Epidermal melanocyte (primary cell): ENCODE data around the gene GGN.
A peak's percentile ranks its signal among the peaks of the same experiment; 100 is the strongest.

Experiments
- DNase-seq: peaks from one replicate; pipeline ENCODE4 v3.0.0; 2011; ENCODE audit warnings: low spot score; ENCODE audit not compliant: insufficient read length

GGN gene

DNA sequence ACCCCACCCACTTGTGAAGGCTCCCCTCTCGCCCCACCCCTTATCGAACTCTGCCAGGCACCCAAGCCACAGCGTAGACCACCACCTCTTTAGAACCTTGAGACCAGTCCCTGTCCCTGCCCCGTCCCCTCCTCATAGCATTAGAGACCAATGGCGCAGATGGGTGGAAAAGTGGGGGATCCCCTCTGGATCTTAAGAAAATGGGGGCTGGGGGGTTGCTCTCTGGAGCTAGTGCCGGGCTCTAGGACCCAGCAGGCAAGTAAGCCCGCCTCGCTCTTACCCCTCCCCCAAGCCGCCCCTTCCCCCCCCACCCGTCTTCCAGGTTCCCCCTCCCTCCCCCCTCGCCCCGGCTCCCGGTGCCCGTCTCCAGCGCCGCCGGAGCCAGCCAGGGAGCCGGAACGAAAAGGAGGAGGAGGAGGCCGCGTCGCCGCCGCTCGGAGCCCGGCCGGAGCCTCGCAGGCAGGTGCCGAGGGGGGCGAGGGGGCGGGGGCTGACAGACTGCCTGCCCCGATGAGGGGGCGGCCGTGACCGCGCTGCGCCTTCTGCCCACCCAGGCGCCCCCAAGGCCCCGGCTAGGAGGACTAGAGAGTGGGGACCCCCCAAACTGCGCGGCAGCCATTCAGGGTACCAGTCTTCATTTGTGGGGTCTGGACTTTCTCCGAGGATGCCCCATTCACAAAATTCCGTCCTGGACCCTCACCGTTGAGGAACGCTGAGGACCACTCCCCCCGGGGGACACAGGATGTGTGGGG, 691 bp upstream of the GGN start, which contains the start of gene SPRED3:
SPRED3 (plus strand) TSS at position 349 of the 752 bp plus-strand sequence. CDS start 1,606 bp downstream, outside the sequence.
- peak; percentile 77 for DNase-seq

DNA sequence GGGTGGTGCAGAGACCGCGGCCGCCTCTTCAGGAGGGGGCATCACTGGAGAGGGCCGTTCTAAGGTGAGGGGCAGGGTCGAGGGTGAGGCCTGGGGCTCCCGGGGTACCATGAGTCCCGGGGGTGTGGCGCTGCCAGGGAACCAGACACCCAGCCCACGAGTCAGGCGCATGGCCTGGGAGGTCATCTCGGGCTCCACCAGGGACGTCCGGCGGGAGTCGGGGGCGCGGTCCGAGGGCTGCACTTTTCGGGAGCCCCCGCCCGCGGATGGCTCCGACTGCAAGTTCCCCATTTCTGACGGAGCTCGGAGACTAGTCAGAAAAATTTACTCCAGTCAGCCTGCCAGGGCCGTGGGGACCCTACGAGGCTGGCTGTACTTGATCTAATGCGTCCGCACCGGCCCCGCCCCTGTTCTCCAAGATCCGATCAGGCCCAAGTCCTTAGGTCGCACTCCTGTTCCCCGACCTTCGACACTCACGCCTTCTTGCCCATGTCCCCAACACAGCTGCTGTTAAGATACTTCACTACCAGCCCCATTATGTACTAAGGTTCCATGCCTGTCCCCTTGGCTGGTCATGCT, 774 bp downstream of the GGN start:
- no peak for DNase-seq

DNA sequence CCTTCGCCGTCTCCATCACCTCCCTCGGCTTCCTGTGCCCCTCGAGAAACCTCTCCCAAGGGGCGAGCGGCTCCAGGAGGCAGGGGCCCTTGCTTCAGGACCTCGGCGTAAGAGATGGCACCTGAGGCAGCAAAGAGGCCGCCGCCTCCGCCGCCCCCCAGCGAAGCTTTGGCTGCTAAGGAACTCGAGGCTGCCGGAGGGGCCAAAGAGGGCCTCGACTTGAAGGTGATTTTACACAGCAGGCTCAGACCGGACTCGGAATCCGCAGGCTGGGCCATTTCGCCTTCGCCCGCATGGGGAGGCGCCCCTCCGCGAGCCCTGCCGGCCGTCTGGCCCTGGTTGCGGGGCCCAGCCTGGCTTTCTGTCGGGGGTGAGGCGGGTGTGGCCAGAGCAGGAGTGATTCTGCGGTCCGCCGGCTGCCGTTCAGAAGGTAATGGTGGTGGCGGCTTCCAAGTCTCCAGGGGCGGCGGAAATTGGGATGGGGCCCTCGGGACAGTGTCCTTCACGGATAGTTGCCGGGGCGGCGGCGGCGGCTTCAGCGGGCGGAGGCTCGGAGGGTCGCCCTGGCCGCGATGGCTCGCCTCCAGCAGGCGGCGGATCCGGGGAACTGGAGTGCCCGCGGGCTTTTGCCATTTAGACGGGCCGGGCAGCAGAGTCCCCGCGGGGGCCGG, 1.4 kb downstream of the GGN start:
- DNase-seq = no peak

DNA sequence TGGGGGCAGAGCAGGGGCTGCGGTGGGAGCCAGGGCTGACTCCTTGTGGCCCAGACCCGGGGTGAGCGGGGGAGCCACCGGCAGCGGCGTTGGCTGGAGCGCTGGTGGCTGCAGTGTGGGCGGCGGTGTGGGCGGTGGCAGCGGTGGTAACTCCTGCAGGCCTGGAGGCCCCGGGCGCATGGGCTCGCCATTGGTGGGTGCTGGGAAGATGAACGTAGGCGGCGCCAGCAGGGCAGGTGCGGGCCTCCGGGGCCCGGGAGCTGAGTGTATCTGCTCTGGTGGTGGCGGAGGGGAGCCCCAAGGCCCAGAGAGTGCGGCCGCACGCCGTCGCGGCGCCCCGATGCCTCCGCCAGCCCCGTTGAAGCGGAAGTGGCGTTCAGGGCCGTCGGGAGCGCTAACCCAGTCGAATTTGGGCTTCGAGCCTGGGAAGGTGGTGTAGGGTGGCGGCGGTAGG, 2.0 kb downstream of the GGN start:
- DNase-seq = no peak

DNA sequence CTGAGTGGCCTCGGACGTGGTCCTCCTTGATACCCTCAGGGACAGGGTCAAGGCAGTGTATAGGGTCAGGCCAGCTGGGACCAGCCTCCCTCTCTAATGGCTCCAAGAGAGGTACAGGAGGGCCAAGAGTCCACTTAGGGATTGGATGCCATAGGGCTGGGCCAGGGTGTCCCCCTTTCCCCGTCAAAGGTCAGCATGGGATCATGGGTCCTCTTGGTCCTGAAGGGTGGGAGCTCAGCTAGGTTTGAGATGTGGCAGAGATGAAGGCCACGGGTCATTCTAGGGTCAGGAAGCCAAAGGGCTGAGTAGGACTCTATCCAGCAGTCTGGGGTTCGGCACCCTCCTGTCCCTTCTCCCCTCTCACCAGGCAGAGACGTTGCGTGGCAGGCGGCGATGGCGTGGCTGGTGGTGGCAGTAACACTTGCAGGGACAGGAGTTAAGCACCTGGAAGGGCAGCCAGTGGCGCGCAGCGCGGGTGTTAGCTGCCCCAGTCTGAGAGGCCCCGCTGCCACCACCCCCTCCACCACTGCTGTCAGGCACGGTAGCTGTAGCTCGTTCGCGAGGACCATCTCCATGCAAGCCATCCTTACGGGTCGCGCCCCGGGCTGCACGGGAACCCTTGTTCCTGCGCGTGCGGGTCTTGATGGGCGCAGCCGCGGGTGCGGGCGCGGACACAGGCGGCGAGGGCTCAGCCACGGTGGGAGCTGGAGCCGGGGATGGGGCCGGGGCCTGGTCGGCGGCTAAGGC, 2.6 kb downstream of the GGN start:
- DNase-seq = no peak

DNA sequence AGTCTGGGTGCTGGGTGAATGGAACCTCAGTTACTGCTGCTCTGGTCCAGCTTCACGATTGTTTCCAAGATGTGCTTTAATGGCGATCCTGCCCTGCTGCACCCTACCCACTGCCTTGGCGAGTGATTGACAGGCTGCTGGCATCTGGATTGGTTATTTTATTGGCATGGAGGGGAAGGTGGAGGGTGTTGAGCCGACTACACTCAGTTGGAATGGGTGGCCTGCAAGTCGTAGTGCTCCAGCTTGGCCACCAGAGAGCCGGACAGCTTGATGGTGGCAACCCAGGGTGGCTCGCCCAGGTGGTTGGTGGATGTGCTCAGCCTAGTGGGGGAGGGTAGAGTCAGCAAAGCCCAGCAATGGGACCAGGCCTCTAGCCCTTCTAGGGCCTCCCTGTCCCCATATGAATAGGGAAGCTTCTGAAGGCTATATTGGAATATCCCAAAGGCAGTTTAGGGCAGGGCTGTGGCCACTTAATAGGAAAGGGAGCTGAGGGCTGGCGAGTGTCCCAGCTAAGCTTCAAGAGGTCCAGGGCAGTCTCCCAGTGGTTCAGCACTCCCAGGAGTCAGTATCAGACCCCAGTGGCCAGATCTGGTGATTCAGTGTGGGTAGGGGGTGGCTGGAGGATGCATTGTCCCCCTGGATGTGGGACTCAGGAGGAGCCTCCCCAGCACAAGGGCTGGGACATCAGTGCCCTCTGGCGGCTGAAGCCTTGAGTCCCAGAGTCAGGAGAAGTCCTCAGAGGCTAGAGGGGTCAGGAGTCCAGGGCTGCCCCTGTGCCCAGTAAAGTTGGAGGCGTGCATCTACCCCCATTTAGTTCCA, 3.4 kb downstream of the GGN start:
- DNase-seq = no peak

DNA sequence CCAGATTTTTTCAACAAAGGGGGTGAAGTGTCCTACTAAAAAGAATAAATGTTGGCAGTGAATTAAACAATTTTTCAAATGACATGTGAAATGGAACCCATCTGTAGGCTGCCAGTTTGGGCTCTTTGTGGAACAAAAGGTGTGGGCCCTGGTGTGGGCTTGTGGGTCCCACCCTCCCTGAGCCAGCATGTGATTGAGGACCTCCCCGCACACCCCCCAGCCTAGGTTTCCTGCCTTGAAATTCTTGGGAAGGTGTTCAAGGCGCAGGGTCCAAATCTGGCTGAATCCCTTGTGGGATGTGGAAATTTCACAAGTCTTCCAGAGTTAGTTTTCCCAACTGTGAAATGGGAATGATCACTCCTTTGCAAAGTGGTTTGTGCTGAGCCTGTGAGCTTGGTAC, 4.1 kb downstream of the GGN start:
- peak; percentile 12 for DNase-seq

DNA sequence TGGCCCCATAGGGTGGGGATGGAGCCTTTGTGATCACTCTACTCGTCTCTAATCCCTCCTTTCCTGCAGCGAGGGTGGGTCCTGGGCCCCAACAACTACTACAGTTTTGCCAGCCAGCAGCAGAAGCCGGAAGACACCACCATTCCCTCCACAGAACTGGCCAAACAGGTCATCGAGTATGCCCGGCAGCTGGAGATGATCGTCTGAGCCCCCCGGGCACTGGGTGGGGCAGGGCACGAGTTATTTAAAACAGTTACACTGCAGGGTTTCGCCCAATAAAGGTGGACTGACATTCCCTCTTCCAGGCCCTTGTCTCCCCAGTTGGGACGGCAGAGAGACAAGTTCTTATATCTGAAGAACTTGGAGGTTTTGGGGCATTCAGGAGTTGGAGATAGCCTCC, 4.7 kb downstream of the GGN start:
- DNase-seq = peak; percentile 1

DNA sequence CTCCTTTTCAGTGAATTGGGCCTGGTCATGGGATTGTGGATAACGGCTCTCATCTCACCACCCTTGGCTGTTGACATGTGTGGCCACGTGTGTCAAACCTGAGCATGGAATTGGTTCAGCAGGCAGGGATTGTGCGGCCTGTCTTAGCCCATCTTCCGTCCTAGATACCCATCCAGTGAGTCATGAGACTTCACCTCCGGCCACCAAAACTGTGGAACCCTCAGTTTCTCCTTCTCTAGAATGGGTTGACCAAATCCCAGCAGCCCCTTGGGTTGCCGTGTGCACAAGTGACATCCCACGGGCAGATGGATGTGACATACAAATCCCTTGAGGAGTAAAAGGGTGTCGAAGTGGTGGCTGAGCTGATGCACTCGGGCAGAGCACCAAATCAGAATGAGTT, 6.7 kb downstream of the GGN start:
- DNase-seq = no peak

DNA sequence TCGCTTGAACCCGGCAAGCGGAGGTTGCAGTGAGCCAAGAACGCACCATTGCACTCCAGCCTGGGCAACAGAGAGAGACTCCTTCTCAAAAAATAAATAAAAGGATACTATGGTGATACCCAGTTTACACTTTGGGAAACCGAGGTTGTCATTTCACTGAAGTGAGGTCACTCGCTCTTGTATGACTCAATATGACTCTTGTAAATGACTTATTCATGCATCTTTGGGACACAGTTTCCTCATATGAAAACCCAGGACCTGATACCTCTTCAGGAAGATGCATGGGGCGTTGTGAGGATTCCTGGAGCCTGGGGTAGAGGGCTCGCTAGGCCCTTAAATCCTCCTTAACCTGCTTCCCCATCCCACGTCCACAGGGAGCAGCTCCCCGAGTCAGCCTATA, 9.0 kb downstream of the GGN start:
- peak; percentile 3 for DNase-seq

DNA sequence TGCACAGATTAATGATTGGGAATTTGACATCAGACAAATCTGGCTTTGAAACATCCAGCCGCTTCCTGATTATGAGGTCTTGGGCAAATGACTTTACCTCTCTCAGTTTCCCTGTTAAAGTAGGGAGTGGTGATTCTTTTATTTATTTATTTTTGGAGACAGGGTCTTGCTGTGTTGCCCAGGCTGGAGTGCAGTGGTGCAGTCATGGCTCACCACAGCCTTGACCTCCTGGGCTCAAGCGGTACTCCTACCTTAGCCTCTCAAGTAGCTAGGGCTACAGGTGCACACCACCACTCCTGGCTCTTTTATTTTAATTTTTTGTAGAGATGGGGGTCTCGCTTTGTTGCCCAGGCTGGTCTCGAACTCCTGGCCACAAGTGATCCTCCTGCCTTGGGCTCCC, 10.8 kb downstream of the GGN start:
- no peak for DNase-seq

DNA sequence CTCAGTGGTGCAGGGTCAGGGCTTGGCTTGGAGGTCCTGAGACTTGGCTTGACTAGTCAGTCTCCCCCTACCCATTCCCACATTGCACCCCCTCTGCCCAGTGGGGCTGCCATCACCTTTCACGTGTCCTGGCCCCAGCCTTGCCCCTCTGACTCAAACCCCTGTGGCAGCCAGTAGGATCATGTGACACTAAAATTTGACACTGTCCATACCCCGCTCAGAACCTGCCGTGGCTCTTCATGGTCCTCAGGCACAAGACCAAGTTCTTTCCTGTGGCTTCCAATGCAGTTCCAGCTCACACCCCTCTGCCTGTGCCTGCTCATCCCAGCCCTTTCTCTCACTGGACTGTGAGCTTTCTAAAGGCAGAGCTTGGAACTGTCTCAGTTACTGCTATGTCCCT, 11.3 kb downstream of the GGN start:
- DNase-seq = no peak

DNA sequence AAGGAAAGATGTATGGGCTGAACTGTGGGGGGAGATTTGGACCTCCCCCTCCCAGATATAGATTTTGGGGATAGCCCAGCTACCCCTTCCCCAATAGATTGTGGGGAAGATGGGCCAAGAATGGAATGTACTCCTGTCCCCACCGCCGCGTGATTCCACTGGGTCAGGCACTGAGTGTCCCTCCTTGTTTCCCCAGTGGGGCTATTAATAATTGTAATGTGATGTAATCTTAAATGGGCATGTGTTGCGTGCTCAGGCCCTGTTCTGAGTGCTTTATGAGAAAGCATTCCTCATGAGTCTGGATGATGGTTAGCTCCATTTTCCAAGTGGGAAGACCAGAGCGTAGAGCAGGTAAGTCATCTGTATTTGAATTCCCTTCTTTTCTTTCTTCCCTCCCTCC, 12.1 kb downstream of the GGN start:
- peak; percentile 27 for DNase-seq

DNA sequence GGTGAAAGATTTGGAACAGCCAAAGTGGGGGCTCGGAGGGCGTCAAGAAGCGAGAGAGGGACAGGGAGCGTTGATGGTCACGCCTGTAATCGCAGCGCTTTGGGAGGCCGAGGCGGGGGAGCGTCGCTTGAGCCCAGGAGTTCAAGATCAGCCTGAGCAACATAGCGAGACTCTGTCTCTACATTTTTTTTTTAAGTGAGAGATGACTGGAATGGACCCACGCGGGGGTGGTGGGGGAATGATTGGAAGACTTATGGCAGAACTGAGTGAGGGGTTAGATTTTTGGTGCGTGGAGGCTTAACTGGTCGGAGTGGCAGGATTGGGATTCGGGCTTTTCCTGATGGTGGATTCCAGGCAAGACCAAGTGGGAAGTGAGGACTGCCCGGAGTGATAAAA, 12.7 kb downstream of the GGN start:
- DNase-seq = no peak

DNA sequence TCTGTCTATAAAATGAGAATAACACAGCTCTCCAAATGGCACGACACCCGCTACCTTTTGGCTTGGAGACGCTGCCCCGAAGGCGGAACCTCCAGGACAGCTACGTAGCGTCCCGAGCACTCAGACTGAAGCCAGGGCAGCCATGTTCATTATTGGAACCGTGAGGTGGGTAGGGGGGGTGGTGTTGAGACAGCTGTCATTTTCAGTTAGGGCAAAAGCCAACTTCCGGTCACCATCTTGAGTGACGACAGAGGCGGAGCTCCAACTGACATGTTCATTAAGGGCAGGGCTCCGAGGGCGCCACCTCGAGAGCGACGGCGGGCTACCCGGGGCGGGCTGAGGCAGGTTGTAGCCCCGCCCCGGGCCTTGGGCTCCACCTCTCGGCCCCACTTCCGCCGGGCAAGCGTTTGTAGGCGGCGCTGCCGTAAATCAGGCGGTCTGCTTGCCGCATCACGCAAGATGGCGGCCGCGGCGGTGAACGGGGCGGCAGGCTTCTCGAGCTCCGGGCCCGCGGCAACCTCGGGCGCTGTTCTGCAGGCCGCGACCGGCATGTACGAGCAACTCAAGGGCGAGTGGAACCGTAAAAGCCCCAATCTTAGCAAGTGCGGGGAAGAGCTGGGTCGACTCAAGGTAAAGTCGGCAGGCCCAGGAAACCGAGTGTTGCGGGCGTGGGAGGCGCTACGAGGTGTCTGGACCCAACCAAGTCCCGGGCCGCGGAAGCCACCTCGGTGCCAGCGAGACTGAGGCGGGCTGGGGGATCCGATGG, 13.3 kb downstream of the GGN start, which contains the start of gene PSMD8:
PSMD8 (plus strand) TSS at position 240 of the 766 bp plus-strand sequence; CDS start at position 271, 31 bp downstream.
- DNase-seq = peak; percentile 97

DNA sequence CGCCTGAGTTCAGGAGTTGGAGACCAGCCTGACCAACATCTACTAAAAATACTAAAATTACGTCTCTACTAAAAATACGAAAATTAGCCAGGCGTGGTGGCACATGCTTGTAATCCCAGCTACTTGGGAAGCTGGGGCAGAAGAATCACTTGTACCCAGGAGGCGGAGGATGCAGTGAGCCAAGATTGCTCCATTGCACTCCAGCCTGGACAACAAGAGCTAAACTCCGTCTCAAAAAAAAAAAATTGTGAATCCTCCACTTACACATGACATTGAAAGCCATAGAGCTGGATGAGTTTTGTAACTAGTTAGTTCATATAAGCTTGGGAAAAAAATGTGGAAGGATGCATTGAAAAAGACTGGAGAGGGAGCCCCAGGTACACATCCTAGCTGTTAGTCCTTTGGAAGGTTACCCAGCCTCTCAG, 13.9 kb downstream of the GGN start:
- DNase-seq = no peak

DNA sequence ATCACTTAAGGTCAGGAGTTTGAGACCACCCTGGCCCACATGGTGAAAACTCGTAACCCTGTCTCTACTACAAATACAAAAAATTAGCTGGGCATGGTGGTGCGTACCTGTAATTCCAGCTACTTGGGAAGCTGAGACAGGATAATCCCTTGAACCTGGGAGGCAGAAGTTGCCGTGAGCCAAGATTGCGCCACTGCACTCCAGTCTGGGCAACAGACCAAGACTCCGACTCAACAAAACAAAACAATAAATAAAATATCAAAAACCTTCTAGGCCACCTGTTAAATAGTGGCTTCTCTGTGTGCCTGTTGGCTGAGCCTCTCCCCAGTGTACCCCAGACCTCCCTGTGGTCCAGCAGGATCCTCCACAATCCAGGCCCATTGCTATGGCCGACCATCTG, 16.8 kb downstream of the GGN start:
- DNase-seq = no peak

DNA sequence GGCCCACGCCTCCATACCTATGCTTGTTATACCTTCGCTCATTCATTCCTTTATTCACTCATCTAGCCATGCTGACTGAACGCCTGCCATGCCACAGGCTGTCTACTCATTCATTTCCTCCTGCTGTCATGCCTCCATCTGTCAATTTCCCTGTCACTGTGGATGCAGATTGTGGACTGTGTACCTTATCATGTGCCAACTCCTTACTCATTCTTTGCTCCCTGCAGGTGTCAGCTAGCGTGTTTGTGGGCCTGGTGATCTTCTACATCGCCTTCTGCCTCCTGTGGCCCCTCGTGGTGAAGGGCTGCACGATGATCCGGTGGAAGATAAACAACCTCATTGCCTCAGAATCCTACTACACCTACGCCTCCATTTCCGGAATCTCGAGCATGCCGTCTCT, 17.5 kb downstream of the GGN start:
- no peak for DNase-seq

DNA sequence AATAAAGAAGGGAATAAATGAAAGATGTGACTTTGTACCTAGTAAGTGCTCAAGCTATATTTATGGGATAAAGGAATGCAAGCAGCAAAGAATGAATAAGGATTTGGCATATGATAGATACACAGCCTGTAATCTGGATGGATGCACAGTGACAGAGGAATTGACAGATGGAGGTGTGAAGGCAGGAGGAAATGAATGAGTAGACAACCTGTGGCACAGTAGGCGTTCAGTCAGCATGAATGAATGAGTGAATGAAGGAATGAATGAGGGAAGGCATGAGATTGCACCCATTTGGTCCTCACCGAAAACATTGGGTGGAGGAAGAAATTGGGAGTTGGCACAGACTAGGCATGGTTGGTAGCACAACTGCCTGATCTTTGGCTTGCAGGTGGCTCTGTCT, 18.2 kb downstream of the GGN start:
- DNase-seq = no peak

DNA sequence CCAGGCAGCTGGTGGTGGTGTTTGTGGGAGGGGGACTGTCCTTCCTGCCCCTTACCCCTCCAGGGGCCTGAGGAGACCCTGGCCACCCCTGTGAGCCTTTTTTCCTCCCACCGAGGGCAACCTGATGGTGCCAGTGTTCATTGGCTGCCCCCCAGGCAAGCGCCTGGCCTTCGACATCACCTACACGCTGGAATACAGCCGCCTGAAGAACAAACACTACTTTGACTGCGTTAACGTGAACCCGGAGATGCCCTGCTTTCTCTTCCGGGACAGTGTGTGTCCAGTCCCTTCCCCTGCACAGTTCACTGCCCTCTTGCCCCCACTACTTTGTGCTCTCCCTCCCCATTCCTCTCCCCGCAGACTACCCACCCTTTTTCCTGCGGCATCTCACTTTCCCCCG, 20.8 kb downstream of the GGN start:
- DNase-seq = no peak
